ENCODE measurements around the gene HS6ST1. TPM values are rescaled to one million over a fixed set of nuclear protein-coding genes. Genes with fewer than 3 reads are reported as not detected.

The HS6ST1 gene
- total and polyA plus RNA-seq, 2 of the 4 experiments (the other 2 are of a cell fraction), result 29.9 to 36.9 TPM

GRCh38 chr2:128356127-128356526 is 37.5 kb upstream of the HS6ST1 start:
- no peak for TF ChIP-seq RFX5 (IDR thresholded peaks at IDR 0.05; ENCODE audit: low read depth, low read length)
- no peak for TF ChIP-seq MAFK (IDR thresholded peaks at IDR 0.05; ENCODE audit: low read depth, low read length)
- no peak for TF ChIP-seq CTCF (conservative IDR thresholded peaks at IDR 0.05; ENCODE audit: low read depth, low read length)
- no peak for TF ChIP-seq RCOR1 (IDR thresholded peaks at IDR 0.05; ENCODE audit: insufficient replicate concordance, low read length)
- TF ChIP-seq MAZ (IDR thresholded peaks at IDR 0.05; ENCODE audit: borderline replicate concordance, low read depth, low read length), result no peak
- TF ChIP-seq CEBPB (IDR thresholded peaks at IDR 0.05; ENCODE audit: low read depth, low read length), result no peak
- no peak for TF ChIP-seq RAD21 (IDR thresholded peaks at IDR 0.05; ENCODE audit: low read length)
- TF ChIP-seq MXI1 (IDR thresholded peaks at IDR 0.05; ENCODE audit: borderline replicate concordance, low read depth, low read length), result no peak
- TF ChIP-seq FOS (IDR thresholded peaks at IDR 0.05; ENCODE audit: low read depth, low read length), result no peak
- no peak for TF ChIP-seq BHLHE40 (IDR thresholded peaks at IDR 0.05; ENCODE audit: low read depth, low read length)
- no peak for TF ChIP-seq SMC3 (IDR thresholded peaks at IDR 0.05; ENCODE audit: low read depth, low read length)
- TF ChIP-seq ELK1 (IDR thresholded peaks at IDR 0.05; ENCODE audit: borderline replicate concordance, low read depth, low read length), result no peak
- no peak for TF ChIP-seq NFE2L2 (IDR thresholded peaks at IDR 0.05; ENCODE audit: low read depth, low read length)
- TF ChIP-seq CHD1 (IDR thresholded peaks at IDR 0.05; ENCODE audit: low read depth, low read length), result no peak
- TF ChIP-seq USF2 (IDR thresholded peaks at IDR 0.05; ENCODE audit: low read depth, low read length), result no peak
- no peak for TF ChIP-seq POLR2A (IDR thresholded peaks at IDR 0.05; ENCODE audit: low read depth, low read length)
- dilution Hi-C loops (cut with HindIII; ENCODE audit: low sequenced_read_pairs, unreplicated experiment) (no loop called here), intact Hi-C loops (cut with micrococcal nuclease) (no loop called here), in situ Hi-C loops (cut with MboI; ENCODE audit: low sequenced_read_pairs) (no loop called here)
- no TSS peak for BruUV-seq (replicated peaks)
- ChIA-PET POLR2A (ENCODE audit: unreplicated experiment) (no interaction called here), CTCF (no interaction called here)
- Histone ChIP-seq H3K56ac (ENCODE audit: extremely low read depth, insufficient read depth, low read length) (no peak overlapping the region), H3K18ac (ENCODE audit: low read depth, low read length) (no peak overlapping the region), H4K8ac (ENCODE audit: low read depth in 2 of 2, low read length in 2 of 2) (no peak overlapping the region), H4K5ac (ENCODE audit: low read depth, low read length) (no peak overlapping the region), H3K4me3 (ENCODE audit: insufficient read depth, low read depth, low read length) (no peak overlapping the region), H3K14ac (replicated peaks; ENCODE audit: low read depth, low read length) (no peak overlapping the region), H2BK120ac (ENCODE audit: low read depth, low read length) (no peak overlapping the region), H2AFZ (replicated peaks; ENCODE audit: low read length, poor library complexity) (no peak overlapping the region), H4K20me1 (ENCODE audit: insufficient read depth, low read length) (no peaks in the 10 kb centered on the region), H2BK15ac (ENCODE audit: low read depth, low read length) (no peak overlapping the region), H3K27ac (ENCODE audit: insufficient read depth, low read length) (no peak overlapping the region), H3K27me3 (ENCODE audit: control insufficient read depth, insufficient read depth, low read length) (no peaks in the 10 kb centered on the region), H4K91ac (ENCODE audit: insufficient read depth, low read depth, low read length) (no peak overlapping the region), H2AK5ac (ENCODE audit: low read depth, low read length) (no peak overlapping the region), H2BK20ac (ENCODE audit: low read depth, low read length) (no peak overlapping the region), H3K9me3 (ENCODE audit: control insufficient read depth, insufficient read depth, low read length) (peaks cover 7% of the 10 kb centered on the region), H3K9ac (ENCODE audit: low read depth, low read length) (no peak overlapping the region), H3K4me2 (ENCODE audit: low read depth, low read length) (no peak overlapping the region), H3K23ac (ENCODE audit: low read depth, low read length) (no peak overlapping the region), H2AK9ac (replicated peaks; ENCODE audit: low read depth, low read length, poor library complexity) (no peak overlapping the region), H3K36me3 (ENCODE audit: control insufficient read depth, insufficient read depth, low read length) (no peaks in the 10 kb centered on the region), H3K4ac (ENCODE audit: low read depth, low read length) (no peak overlapping the region), H3K4me1 (ENCODE audit: control insufficient read depth, insufficient read depth, low read length) (no peaks in the 10 kb centered on the region), H2BK5ac (ENCODE audit: low read depth, low read length, poor library complexity, severe bottlenecking) (no peak overlapping the region), H3K9me1 (ENCODE audit: insufficient read depth, low read length) (no peaks in the 10 kb centered on the region), H3K79me1 (ENCODE audit: low read depth in 1 of 2, low read length in 2 of 2) (no peaks in the 10 kb centered on the region)
- WGBS, 2 experiments (ENCODE audit: extremely low coverage in 2 of 2, insufficient read length in 1 of 2), result no CpG with 5 or more reads among the region's 2 CpGs
- no peak for DNase-seq
- no peak for ATAC-seq (ENCODE audit: low read depth)

Measured in IMR-90 (cell line).